Measurements from ENCODE around the gene ARHGAP20.
A peak's percentile ranks its signal among the peaks of the same experiment; 100 is the strongest.

ARHGAP20 gene

GRCh38 chr11:110599207-110599606 lies 113.0 kb downstream of the ARHGAP20 start:
- Histone ChIP-seq H3K9me3 (ENCODE audit: control insufficient read depth, insufficient read depth, low read length) (no peaks in the 10 kb centered on the region), H3K27me3 (ENCODE audit: control insufficient read depth, insufficient read depth, low read length) (no peaks in the 10 kb centered on the region), H3K36me3 (ENCODE audit: control insufficient read depth, insufficient read depth, low read length) (no peaks in the 10 kb centered on the region), H3K9ac (ENCODE audit: low read depth, low read length) (no peak overlapping the region), H3K4me1 (ENCODE audit: control insufficient read depth, insufficient read depth, low read length) (no peaks in the 10 kb centered on the region), H3K4me3 (ENCODE audit: low read depth, low read length) (no peak overlapping the region)

- no peaks in the 10 kb centered on the region for H3K9me3 ChIP-seq (ENCODE audit: control insufficient read depth, insufficient read depth, low read length)
- H3K9ac ChIP-seq (ENCODE audit: low read depth, low read length) = no peak overlapping the region
- no peaks in the 10 kb centered on the region for H3K27me3 ChIP-seq (ENCODE audit: control insufficient read depth, insufficient read depth, low read length)
- no peaks in the 10 kb centered on the region for H3K4me1 ChIP-seq (ENCODE audit: control insufficient read depth, insufficient read depth, low read length)
- H3K4me3 ChIP-seq (ENCODE audit: low read depth, low read length) = no peak overlapping the region
- H3K36me3 ChIP-seq (ENCODE audit: control insufficient read depth, insufficient read depth, low read length) = no peaks in the 10 kb centered on the region
These were observed 113.5 kb downstream of the ARHGAP20 start for GRCh38 chr11:110598725-110599124.

- no peak overlapping the region for H3K4me3 ChIP-seq (ENCODE audit: low read depth, low read length)
- H3K9ac ChIP-seq (ENCODE audit: low read depth, low read length) = no peak overlapping the region
- no peaks in the 10 kb centered on the region for H3K27me3 ChIP-seq (ENCODE audit: control insufficient read depth, insufficient read depth, low read length)
- no peaks in the 10 kb centered on the region for H3K9me3 ChIP-seq (ENCODE audit: control insufficient read depth, insufficient read depth, low read length)
- H3K4me1 ChIP-seq (ENCODE audit: control insufficient read depth, insufficient read depth, low read length) = no peaks in the 10 kb centered on the region
- no peaks in the 10 kb centered on the region for H3K36me3 ChIP-seq (ENCODE audit: control insufficient read depth, insufficient read depth, low read length)
These were observed 124.3 kb downstream of the ARHGAP20 start for GRCh38 chr11:110587972-110588371.

GRCh38 chr11:110587129-110587528 lies 125.1 kb downstream of the ARHGAP20 start:
- no peaks in the 10 kb centered on the region for H3K9me3 ChIP-seq (ENCODE audit: control insufficient read depth, insufficient read depth, low read length)
- no peaks in the 10 kb centered on the region for H3K4me1 ChIP-seq (ENCODE audit: control insufficient read depth, insufficient read depth, low read length)
- no peaks in the 10 kb centered on the region for H3K36me3 ChIP-seq (ENCODE audit: control insufficient read depth, insufficient read depth, low read length)

GRCh38 chr11:110584150-110584549 lies 128.1 kb downstream of the ARHGAP20 start:
- Histone ChIP-seq H3K4me1 (ENCODE audit: control insufficient read depth, insufficient read depth, low read length) (no peaks in the 10 kb centered on the region), H3K36me3 (ENCODE audit: control insufficient read depth, insufficient read depth, low read length) (no peaks in the 10 kb centered on the region), H3K4me3 (ENCODE audit: low read depth, low read length) (no peak overlapping the region), H3K9ac (ENCODE audit: low read depth, low read length) (no peak overlapping the region), H3K9me3 (ENCODE audit: control insufficient read depth, insufficient read depth, low read length) (no peaks in the 10 kb centered on the region), H3K27me3 (ENCODE audit: control insufficient read depth, insufficient read depth, low read length) (no peaks in the 10 kb centered on the region)

More at GRCh38 chr11:110587129-110587528, 125.1 kb downstream of the ARHGAP20 start:
- Histone ChIP-seq H3K27me3 (ENCODE audit: control insufficient read depth, insufficient read depth, low read length) (no peaks in the 10 kb centered on the region), H3K4me3 (ENCODE audit: low read depth, low read length) (no peak overlapping the region), H3K9ac (ENCODE audit: low read depth, low read length) (no peak overlapping the region)

GRCh38 chr11:110582728-110583432 lies 129.4 kb downstream of the ARHGAP20 start:
- Histone ChIP-seq H3K27me3 (ENCODE audit: control insufficient read depth, insufficient read depth, low read length) (no peaks in the 10 kb centered on the region), H3K4me1 (ENCODE audit: control insufficient read depth, insufficient read depth, low read length) (no peaks in the 10 kb centered on the region), H3K9me3 (ENCODE audit: control insufficient read depth, insufficient read depth, low read length) (no peaks in the 10 kb centered on the region), H3K36me3 (ENCODE audit: control insufficient read depth, insufficient read depth, low read length) (no peaks in the 10 kb centered on the region), H3K9ac (ENCODE audit: low read depth, low read length) (no peak overlapping the region), H3K4me3 (ENCODE audit: low read depth, low read length) (no peak overlapping the region)

- H3K4me3 ChIP-seq (ENCODE audit: low read depth, low read length) = no peak overlapping the region
- no peaks in the 10 kb centered on the region for H3K36me3 ChIP-seq (ENCODE audit: control insufficient read depth, insufficient read depth, low read length)
- no peaks in the 10 kb centered on the region for H3K4me1 ChIP-seq (ENCODE audit: control insufficient read depth, insufficient read depth, low read length)
- no peak overlapping the region for H3K9ac ChIP-seq (ENCODE audit: low read depth, low read length)
- no peaks in the 10 kb centered on the region for H3K27me3 ChIP-seq (ENCODE audit: control insufficient read depth, insufficient read depth, low read length)
- H3K9me3 ChIP-seq (ENCODE audit: control insufficient read depth, insufficient read depth, low read length) = no peaks in the 10 kb centered on the region
These were observed 131.7 kb downstream of the ARHGAP20 start for GRCh38 chr11:110580571-110580970.

GRCh38 chr11:110573411-110573810 lies 138.8 kb downstream of the ARHGAP20 start:
- no peak overlapping the region for H3K9ac ChIP-seq (ENCODE audit: low read depth, low read length)
- H3K36me3 ChIP-seq (ENCODE audit: control insufficient read depth, insufficient read depth, low read length) = no peaks in the 10 kb centered on the region
- no peaks in the 10 kb centered on the region for H3K4me1 ChIP-seq (ENCODE audit: control insufficient read depth, insufficient read depth, low read length)
- no peaks in the 10 kb centered on the region for H3K9me3 ChIP-seq (ENCODE audit: control insufficient read depth, insufficient read depth, low read length)
- H3K4me3 ChIP-seq (ENCODE audit: low read depth, low read length) = no peak overlapping the region
- H3K27me3 ChIP-seq (ENCODE audit: control insufficient read depth, insufficient read depth, low read length) = no peaks in the 10 kb centered on the region

- Histone ChIP-seq H3K4me1 (ENCODE audit: control insufficient read depth, insufficient read depth, low read length) (no peaks in the 10 kb centered on the region), H3K9me3 (ENCODE audit: control insufficient read depth, insufficient read depth, low read length) (no peaks in the 10 kb centered on the region), H3K9ac (ENCODE audit: low read depth, low read length) (no peak overlapping the region), H3K27me3 (ENCODE audit: control insufficient read depth, insufficient read depth, low read length) (no peaks in the 10 kb centered on the region), H3K4me3 (ENCODE audit: low read depth, low read length) (no peak overlapping the region), H3K36me3 (ENCODE audit: control insufficient read depth, insufficient read depth, low read length) (no peaks in the 10 kb centered on the region)
These were observed 141.0 kb downstream of the ARHGAP20 start for GRCh38 chr11:110571081-110571720.

GRCh38 chr11:110566577-110566976 lies 145.7 kb downstream of the ARHGAP20 start:
- Histone ChIP-seq H3K4me1 (ENCODE audit: control insufficient read depth, insufficient read depth, low read length) (peaks cover 13% of the 10 kb centered on the region), H3K27me3 (ENCODE audit: control insufficient read depth, insufficient read depth, low read length) (no peaks in the 10 kb centered on the region), H3K9ac (ENCODE audit: low read depth, low read length) (no peak overlapping the region), H3K9me3 (ENCODE audit: control insufficient read depth, insufficient read depth, low read length) (no peaks in the 10 kb centered on the region), H3K4me3 (ENCODE audit: low read depth, low read length) (no peak overlapping the region), H3K36me3 (ENCODE audit: control insufficient read depth, insufficient read depth, low read length) (no peaks in the 10 kb centered on the region)

- no peaks in the 10 kb centered on the region for H3K36me3 ChIP-seq (ENCODE audit: control insufficient read depth, insufficient read depth, low read length)
- H3K9me3 ChIP-seq (ENCODE audit: control insufficient read depth, insufficient read depth, low read length) = no peaks in the 10 kb centered on the region
- peaks cover 13% of the 10 kb centered on the region for H3K4me1 ChIP-seq (ENCODE audit: control insufficient read depth, insufficient read depth, low read length)
- H3K4me3 ChIP-seq (ENCODE audit: low read depth, low read length) = peak overlapping the region; percentile 22
- no peaks in the 10 kb centered on the region for H3K27me3 ChIP-seq (ENCODE audit: control insufficient read depth, insufficient read depth, low read length)
- no peak overlapping the region for H3K9ac ChIP-seq (ENCODE audit: low read depth, low read length)
These were observed 146.6 kb downstream of the ARHGAP20 start for GRCh38 chr11:110565357-110566336.

Data from iPS-15b (cell line).